GM10266 (cell line): Measurements from ENCODE around the gene PDS5B.
"Not testable (repeated sequence)": the region's sequence is repeated elsewhere in the genome, so short reads cannot be mapped to it uniquely, and the experiment has no call there.

Experiments used
- DNase-seq: peaks from one replicate; pipeline ENCODE4 v3.0.0; 2012; ENCODE audit errors: extremely low spot score
- CTCF ChIP-seq: IDR thresholded peaks from 2 replicates; pipeline ENCODE4 v1.5.1; 2012; ENCODE audit warnings: mild to moderate bottlenecking, low read depth; ENCODE audit not compliant: control insufficient read depth, insufficient read depth; ENCODE audit errors: missing control alignments

The PDS5B gene

GRCh38 chr13:32687275-32687674 lies 101.0 kb downstream of the PDS5B start:
- no peak for TF ChIP-seq CTCF

GRCh38 chr13:32695602-32696250 lies 109.5 kb downstream of the PDS5B start:
- no peak for DNase-seq
- no peak for TF ChIP-seq CTCF

More at GRCh38 chr13:32687275-32687674, 101.0 kb downstream of the PDS5B start:
- DNase-seq, result no peak

GRCh38 chr13:32707471-32707870 lies 121.2 kb downstream of the PDS5B start:
- no peak for TF ChIP-seq CTCF
- no peak for DNase-seq

- no peak for TF ChIP-seq CTCF
- no peak for DNase-seq
Observed at GRCh38 chr13:32713397-32713796, 127.1 kb downstream of the PDS5B start.

- DNase-seq, result not testable (repeated sequence)
Observed at GRCh38 chr13:32716201-32716600, 129.9 kb downstream of the PDS5B start.

GRCh38 chr13:32720026-32720425 lies 133.8 kb downstream of the PDS5B start:
- no peak for DNase-seq
- TF ChIP-seq CTCF, result no peak

GRCh38 chr13:32721131-32722034 lies 135.1 kb downstream of the PDS5B start:
- not testable (repeated sequence) for DNase-seq

- TF ChIP-seq CTCF, result no peak
- DNase-seq, result no peak
Observed at GRCh38 chr13:32722340-32722739, 136.1 kb downstream of the PDS5B start.
